GM12891 (cell line): Measurements from ENCODE around the gene DUS3L.

Experiments
- POLR2A ChIP-seq: IDR thresholded peaks from 2 replicates; pipeline ENCODE4 v1.6.1; 2011; ENCODE audit warnings: low read depth, low read length, control low read depth
- SPI1 ChIP-seq: IDR thresholded peaks from 2 replicates; pipeline ENCODE4 v1.6.1; 2011; ENCODE audit warnings: low read depth, low read length, control low read depth

GRCh38 chr19:5749505-5749904 lies 41.5 kb downstream of the DUS3L start:
- TF ChIP-seq POLR2A (no peak), SPI1 (no peak)
